T follicular helper cell (primary cell): Measurements from ENCODE around the gene SEC61B.
A peak's percentile ranks its signal among the peaks of the same experiment; 100 is the strongest.
"Not testable (repeated sequence)": the region's sequence is repeated elsewhere in the genome, so short reads cannot be mapped to it uniquely, and the experiment has no call there.

ENCODE experiments used
- DNase-seq: peaks from one replicate; pipeline ENCODE4 v3.0.0-alpha.2; 2020; ENCODE audit warnings: low read depth

Gene SEC61B

GRCh38 chr9:99237849-99238248 lies 15.8 kb downstream of the SEC61B start:
- not testable (repeated sequence) for DNase-seq

- no peak for DNase-seq
Observed at GRCh38 chr9:99238331-99238730, 16.2 kb downstream of the SEC61B start.

GRCh38 chr9:99239341-99240060 lies 17.4 kb downstream of the SEC61B start:
- DNase-seq, result no peak

- DNase-seq, result no peak
Observed at GRCh38 chr9:99241106-99241505, 19.0 kb downstream of the SEC61B start.

- no peak for DNase-seq
Observed at GRCh38 chr9:99244344-99245260, 22.5 kb downstream of the SEC61B start.

- DNase-seq, result no peak
Observed at GRCh38 chr9:99249619-99250018, 27.5 kb downstream of the SEC61B start.

- no peak for DNase-seq
Observed at GRCh38 chr9:99251157-99251556, 29.1 kb downstream of the SEC61B start.

- DNase-seq, result no peak
Observed at GRCh38 chr9:99253134-99253533, 31.1 kb downstream of the SEC61B start.

GRCh38 chr9:99253772-99254431 lies 31.8 kb downstream of the SEC61B start:
- no peak for DNase-seq

GRCh38 chr9:99255651-99256050 lies 33.6 kb downstream of the SEC61B start:
- no peak for DNase-seq

GRCh38 chr9:99257723-99258389 lies 35.8 kb downstream of the SEC61B start:
- DNase-seq, result no peak

GRCh38 chr9:99259231-99259918 lies 37.3 kb downstream of the SEC61B start:
- DNase-seq, result peak; percentile 7

GRCh38 chr9:99261923-99262322 lies 39.8 kb downstream of the SEC61B start:
- DNase-seq, result no peak

- DNase-seq, result no peak
Observed at GRCh38 chr9:99262949-99263418, 40.9 kb downstream of the SEC61B start.

- no peak for DNase-seq
Observed at GRCh38 chr9:99264070-99264680, 42.1 kb downstream of the SEC61B start.

GRCh38 chr9:99265691-99266090 lies 43.6 kb downstream of the SEC61B start:
- DNase-seq, result no peak

- DNase-seq, result peak; percentile 16
Observed at GRCh38 chr9:99266255-99267023, 44.4 kb downstream of the SEC61B start.

- no peak for DNase-seq
Observed at GRCh38 chr9:99269416-99269815, 47.3 kb downstream of the SEC61B start.

GRCh38 chr9:99270491-99270890 lies 48.4 kb downstream of the SEC61B start:
- no peak for DNase-seq

- no peak for DNase-seq
Observed at GRCh38 chr9:99272836-99273235, 50.8 kb downstream of the SEC61B start.
